GM21360 (cell line): ENCODE measurements around the gene DSC3.
"Not testable (repeated sequence)": the region's sequence is repeated elsewhere in the genome, so short reads cannot be mapped to it uniquely, and the experiment has no call there.

Experiments
- ATAC-seq: cut with Tn5 transposase; IDR thresholded peaks from one replicate; pipeline ENCODE4 v1.9.1; 2021; ENCODE audit warnings: mild to moderate bottlenecking, moderate library complexity; ENCODE audit not compliant: unreplicated experiment

Gene DSC3

DNA sequence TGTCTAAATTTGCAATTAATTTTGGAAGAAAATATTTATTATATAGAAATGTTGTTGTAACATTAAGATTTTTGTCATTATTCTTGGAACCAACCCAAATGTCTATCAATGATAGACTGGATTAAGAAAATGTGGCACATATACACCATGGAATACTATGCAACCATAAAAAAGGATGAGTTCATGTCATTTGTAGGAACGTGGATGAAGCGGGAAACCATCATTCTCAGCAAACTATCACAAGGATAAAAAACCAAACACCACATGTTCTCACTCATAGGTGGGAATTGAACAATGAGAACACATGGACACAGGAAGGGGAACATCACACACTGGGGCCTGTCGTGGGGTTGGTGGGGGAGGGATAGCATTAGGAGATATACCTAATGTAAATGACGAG, 64.5 kb downstream of the DSC3 start:
- ATAC-seq: not testable (repeated sequence)

DNA sequence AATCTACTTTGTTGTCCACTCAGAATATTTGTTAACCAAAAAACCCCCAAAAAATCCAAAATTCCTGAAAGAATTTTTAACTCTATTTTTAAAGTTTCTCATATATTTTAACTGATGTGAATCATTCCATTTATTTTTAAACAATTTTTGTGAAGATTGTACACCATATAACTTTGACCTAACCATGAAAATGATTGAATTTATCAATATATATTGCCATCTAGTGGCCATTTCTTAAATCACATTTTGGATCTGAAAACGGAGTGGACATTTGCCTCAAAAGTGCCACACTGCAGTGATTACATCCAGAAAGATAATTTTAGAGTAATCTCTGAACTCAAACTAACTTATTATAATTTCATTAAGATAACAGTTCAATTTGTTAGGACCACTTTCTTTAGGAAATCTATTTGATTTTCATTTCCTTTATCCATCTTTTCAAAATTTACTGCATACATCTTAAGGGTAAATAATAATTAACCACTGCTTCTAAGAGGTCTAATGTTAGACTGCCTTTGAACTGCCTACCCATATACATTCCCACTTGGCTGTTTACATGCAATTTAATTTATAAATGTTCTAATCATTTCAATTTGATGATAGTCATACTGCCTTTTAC, 71.1 kb downstream of the DSC3 start:
- peak; percentile 80 for ATAC-seq

DNA sequence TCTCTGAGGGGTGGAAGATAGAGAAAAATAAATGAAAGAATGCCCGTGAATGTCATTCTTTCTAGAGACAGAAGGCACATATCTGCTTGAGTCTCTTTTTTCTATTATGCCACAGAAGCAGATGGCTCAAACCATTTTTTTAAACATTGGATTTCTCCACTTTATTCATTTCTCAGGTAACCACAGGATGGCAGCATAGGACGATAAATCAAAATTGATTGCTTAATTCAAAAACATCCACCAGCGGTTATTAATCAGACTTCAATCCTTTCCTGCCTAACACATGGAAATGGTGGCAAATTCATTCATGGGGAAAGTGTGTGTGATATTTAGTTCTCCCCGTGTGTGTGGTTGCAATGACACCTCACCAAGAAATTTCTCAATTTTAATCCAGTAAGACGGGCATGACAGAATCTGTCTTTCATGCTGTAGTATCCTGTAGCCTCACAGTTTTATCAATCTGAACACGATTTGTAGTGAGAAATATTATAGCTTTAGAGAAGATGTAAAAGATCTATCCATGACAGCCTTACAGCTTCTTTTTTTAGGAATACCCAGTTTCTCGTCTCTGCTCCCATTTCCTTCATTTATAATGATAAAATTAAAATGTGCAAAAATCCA, 72.2 kb downstream of the DSC3 start:
- ATAC-seq: no peak

DNA sequence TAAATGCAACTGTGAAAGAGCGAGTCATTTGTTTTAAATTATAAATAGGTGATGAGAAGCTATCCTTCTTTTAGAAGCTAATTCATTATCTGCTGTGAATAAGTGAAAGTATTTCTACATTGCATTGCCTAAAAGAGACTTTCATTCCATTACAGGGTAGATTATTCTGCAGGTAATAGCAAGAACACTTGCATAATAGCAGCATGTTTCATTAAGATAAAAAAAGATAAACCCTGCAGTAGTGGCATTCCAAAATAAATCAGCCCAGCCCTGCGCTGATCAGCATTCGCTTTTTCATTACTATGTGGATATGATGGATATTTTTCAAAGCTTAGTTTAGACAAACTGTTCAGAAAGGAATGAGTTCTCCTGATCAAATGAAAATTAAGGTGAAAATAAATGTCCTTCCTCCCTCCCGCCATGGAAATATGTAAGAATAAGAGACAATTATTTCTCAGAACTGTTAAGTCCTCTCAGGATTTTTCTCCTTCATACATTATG, 72.8 kb downstream of the DSC3 start:
- no peak for ATAC-seq

DNA sequence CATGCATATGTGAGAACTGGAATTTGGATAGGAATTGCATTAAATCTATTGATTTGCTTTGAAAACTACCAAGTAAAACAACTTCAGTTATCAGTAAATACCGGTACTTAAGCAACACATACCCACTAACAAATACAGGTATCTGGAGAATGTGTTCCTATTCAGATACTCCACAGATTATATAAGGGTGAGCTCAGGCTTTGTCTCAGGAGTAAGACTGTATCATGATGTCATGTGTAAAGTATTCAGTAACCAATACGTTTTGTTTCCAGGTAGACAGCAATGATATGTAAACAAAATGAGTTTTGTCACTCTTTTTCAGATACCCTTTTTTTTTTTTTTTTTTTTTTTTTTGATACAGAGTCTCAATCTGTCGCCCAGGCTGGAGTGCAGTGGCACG, 74.8 kb downstream of the DSC3 start:
- no peak for ATAC-seq

DNA sequence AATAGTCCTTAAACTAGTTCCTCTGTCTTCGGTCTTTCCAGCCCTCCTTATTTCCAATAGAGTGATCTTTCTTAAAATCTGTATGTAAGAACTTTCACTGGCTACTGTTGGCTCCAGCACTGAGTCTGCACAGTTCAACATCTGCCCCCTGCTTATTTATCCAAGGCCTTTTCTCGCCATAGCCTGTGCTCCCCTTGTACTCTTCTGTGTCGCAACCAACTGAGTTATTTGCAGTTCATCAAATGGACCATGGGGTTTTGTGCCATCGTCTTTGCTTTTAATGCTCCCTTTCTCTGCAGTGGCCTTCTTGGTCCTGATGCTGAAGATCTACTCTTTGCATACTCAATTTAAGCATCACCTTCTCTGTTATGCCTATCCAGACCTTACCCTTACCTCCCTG, 77.3 kb downstream of the DSC3 start:
- ATAC-seq: no peak

DNA sequence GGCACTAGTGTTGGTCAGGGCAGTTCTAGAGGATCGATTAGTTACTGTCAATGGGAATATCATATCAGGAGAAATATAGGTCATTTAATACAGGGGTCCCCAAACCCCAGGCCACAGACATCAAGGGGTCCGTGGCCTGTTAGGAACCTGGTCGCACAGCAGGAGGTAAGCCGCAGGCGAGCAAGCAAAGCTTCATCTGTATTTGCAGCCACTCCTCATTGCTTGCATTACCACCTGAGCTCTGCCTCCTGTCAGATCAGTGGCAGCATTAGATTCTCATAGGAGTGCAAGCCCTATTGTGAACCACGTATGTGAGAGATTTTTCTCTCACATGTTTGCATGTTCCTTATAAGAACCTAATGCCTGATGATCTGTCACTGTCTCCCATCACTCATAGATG, 81.9 kb downstream of the DSC3 start:
- ATAC-seq: no peak

DNA sequence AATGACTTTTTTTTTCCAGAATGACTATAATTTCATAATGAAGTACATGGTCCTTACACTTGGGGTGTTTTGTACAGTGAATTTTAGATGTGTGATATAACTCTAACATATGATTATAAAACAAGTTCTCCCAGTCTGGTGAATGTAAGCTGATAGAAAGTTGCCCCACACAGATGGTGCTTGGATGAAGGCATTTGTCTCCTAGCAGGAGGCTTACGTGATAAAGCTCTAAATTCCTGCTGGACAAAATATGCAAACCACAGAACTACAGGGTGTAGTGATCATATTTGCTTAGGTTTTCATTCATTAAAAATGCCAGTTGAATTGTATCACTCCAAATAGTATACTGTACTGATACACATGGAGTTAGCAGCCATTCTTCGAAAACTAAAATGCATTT, 85.5 kb downstream of the DSC3 start:
- no peak for ATAC-seq

DNA sequence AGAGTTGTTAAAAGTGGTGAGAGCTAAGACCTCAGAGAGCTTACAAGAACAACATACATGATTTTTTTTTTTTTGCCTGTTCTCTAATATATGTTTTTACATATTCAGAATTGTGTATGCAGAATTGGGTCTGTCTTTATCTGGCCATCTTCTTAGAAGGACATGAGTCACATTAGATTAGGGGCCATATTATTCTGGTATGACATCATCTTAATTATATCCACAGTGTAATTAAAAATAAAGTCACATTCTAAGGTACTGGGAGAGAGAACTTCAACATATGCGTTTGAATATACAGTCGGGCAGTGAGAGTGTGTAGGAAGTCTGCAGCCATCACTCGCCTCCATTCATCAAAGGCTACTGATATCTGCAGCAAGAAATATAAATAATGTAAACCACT, 88.3 kb downstream of the DSC3 start:
- ATAC-seq: no peak

DNA sequence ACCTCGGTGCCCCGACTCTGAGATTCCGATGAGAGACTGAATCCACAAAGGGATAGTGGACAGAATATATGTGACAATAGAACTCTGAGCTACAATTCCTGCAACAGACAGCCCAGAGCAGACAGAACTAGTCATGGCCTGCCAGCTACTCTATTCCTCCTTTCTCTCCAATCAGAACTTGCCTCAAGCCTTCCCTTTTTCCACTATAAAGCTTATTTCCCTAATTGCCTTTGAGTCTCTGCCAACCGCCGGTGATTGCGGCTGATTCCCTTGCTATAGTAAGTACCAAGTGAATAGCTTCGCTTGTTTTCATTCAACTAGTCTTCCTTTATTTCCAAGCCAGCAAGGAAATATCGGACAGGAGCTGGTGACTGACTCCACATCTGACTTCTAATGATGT, 96.8 kb downstream of the DSC3 start:
- ATAC-seq: no peak

DNA sequence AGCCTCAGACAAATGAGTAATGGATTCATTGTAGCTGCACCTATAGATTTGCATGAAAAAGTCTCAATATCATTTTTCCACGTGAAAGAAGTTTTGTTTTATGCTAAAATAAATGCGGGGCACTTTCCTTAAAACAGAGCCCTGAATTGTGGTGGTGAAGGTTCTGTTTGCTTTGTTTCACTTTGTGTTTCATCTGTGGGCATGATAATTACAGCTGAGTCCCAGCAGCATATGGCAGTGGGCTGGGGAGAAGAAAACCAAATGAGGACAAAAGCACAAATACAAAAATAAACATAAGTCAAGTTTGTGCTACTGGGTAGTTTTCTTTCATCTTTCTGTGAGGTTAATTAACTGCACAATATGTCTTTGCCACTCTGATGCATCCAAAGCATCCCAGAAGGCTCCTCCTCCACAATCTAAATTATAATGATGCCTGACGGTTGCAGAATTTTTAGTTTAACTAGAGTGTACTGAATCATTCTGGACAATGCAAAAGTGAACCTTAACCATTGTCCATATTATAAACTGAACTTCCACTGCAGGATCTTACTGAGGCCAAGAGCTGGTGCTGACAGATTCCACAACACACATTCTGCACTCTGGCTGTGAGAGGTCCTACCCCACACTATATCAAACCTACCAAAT, 97.6 kb downstream of the DSC3 start:
- no peak for ATAC-seq

DNA sequence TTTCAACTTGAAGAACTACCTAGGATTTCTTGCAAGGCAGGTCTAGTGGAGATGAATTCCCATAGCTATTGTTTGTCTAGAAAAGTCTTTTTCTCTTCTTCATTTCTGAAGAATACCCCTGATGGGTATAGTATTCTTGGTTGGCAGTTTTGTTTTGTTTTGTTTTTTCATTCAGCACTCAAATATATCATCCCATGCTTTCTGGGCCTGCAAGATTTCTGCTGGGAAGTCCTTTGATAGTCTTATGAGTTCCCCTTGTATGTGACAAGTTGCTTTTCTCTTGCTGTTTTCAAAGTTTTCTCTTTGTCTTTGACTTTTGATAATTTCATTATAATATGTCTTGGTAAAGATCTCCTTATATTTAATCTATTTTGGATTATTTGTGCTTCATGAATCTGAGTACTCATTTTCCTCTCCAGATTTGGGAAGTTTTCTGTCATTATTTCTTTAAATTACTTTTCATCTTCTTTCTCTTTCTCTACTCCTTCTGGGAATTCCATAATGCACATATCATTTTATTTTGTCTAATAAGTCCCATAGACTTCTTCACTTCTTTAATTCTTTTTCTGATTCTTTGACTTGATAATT, 101.5 kb downstream of the DSC3 start:
- no peak for ATAC-seq
